LNCAP (cell line): ENCODE results near the gene GTF2H1.

ENCODE experiments used
- TF ChIP-seq, protein P1 (sequence below): fragments of 450-650 bp; IDR thresholded peaks from 2 replicates; pipeline ENCODE4 v1.5.1; 2017; ENCODE audit warnings: mild to moderate bottlenecking

Gene GTF2H1

DNA sequence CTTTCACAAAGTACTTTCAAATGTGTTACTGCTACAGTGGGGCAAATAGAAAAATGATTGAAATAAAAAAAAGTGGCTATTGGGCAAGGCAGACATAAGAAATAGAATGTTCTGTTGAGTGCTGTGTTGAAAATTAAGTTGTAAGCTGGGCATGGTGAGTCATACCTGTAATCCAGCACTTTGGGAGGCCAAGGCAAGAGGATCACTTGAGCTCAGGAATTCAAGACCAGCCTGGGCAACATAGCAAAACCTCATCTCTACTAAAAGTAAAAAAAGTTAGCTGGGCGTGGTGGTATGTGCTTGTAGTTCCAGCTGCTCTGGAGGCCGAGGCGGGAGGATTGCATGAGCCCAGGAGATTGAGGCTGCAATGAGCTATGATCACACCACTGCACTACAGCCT, 45.1 kb downstream of the GTF2H1 start:
- TF ChIP-seq, protein P1, sequence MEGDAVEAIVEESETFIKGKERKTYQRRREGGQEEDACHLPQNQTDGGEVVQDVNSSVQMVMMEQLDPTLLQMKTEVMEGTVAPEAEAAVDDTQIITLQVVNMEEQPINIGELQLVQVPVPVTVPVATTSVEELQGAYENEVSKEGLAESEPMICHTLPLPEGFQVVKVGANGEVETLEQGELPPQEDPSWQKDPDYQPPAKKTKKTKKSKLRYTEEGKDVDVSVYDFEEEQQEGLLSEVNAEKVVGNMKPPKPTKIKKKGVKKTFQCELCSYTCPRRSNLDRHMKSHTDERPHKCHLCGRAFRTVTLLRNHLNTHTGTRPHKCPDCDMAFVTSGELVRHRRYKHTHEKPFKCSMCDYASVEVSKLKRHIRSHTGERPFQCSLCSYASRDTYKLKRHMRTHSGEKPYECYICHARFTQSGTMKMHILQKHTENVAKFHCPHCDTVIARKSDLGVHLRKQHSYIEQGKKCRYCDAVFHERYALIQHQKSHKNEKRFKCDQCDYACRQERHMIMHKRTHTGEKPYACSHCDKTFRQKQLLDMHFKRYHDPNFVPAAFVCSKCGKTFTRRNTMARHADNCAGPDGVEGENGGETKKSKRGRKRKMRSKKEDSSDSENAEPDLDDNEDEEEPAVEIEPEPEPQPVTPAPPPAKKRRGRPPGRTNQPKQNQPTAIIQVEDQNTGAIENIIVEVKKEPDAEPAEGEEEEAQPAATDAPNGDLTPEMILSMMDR = no peak

- TF ChIP-seq, protein P1 = no peak
Observed at GRCh38 chr11:18368221-18368620, 45.9 kb downstream of the GTF2H1 start.

DNA sequence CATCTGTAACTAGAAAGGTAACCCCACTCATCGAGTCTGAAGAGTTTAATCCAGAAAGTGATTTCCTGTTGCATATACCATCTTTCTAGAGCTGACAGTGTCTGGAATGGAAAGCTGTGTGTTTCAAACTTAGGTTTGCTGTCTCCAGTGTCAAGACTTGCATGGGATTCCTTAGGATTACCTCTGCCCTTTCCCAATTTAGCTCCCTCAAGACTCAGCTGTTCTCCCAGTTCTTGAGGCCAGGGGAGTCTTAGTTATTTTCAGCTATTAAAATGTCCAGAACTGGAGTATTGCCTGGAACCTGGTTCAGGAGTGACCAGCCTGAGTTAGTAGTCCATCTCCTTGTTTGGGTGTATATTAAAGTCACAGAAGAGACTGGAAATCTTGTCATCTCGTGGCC, 47.0 kb downstream of the GTF2H1 start:
- TF ChIP-seq, protein P1 = no peak

- TF ChIP-seq, protein P1 = no peak
Observed at GRCh38 chr11:18371279-18371678, 48.9 kb downstream of the GTF2H1 start.

DNA sequence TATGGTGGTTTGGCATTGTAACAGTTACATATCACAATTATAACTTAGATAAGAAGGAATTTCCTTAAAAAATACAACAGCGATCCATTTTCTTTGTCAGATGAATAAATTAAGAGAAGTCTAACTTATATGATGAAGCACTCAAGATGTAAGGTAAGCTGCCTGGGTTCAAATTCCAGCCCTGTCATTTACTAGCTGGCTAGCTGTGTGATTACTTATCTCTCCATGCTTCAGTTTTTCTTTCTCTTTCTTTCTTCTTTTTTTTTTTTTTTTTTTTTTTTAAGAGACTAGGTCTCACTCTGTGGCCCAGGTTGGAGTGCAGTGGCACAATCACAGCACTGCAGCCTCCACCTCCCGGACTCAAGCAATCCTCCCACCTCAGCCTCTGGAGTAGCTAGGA, 49.8 kb downstream of the GTF2H1 start:
- TF ChIP-seq, protein P1 = no peak

DNA sequence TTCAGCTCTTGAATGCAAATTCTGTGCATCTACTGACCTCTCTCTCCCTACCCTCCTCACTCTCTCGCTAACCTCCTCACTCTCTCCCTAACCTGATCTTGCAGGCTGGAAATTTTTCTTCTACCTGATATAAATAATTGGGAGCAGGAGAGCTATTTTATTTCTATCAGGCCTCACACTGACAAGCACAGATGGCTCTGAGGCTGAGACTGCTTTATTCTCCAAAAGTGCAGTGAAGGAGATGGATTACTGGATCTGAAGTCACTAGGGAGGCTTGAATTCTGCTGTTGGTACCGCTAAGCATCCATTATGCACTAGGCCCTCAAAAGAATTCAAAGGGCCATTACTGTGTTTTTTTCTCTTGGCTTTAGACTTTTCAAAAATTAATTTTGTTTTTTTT, 52.6 kb downstream of the GTF2H1 start:
- TF ChIP-seq, protein P1 = no peak

DNA sequence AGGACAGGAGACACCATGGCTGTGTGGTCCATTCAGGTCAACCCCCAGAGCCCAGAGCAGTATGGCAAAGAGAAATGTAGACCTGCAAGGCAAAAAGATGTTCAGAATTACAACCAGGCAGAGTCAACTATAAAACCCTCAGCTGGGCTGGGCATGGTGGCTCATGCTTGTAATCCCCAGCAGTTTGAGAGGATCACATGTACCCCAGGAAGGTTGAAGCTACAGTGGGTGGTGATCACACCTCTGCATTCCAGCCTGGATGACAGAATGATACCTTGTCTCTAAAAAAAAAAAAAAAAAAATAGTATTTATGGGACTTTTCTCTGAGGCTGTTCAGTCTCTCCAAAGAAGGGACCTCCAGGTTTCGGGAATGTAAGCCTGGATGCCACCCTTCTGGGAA, 53.6 kb downstream of the GTF2H1 start:
- TF ChIP-seq, protein P1 = no peak

DNA sequence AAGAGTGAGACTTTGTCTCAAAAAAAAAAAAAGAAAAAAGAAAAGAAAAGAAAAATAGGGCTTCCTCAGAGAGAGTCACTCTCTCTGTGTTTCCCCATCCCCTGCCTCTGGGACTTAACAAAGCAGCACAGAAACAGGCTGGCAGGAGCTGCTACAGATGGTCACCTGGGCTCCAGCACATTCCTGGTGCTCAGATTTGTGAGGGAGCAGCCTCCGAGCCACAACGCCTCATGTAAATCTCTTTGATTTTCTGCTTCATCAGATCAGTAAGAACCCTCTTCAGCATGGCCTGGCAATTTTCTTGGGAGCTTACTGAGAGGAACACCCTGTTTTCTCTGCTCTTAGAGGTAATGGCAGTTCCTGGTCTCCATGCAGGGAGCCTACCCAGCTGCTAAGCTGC, 56.8 kb downstream of the GTF2H1 start:
- TF ChIP-seq, protein P1 = no peak
